ENCODE results near the gene PMM2. TPM values are rescaled to one million over a fixed set of nuclear protein-coding genes. Genes with fewer than 3 reads are reported as not detected.

Gene PMM2
- total and polyA plus RNA-seq, 2 experiments from 2014 or later, result 38.2 to 60.4 TPM

- H3K4me1 ChIP-seq (ENCODE audit: insufficient read depth), result no peaks in the 10 kb centered on the region
- H3K27me3 ChIP-seq (ENCODE audit: insufficient read depth), result no peaks in the 10 kb centered on the region
- no peaks in the 10 kb centered on the region for H3K36me3 ChIP-seq (ENCODE audit: insufficient read depth)
- no peaks in the 10 kb centered on the region for H4K20me1 ChIP-seq (replicated peaks; ENCODE audit: insufficient read depth)
- ATAC-seq, result no peak
- DNase-seq (ENCODE audit: low spot score), result no peak
- no peaks in the 10 kb centered on the region for H3K36me3 Mint-ChIP-seq (ENCODE audit: low read depth)
- H3K9me2 ChIP-seq (ENCODE audit: insufficient read depth), result no peaks in the 10 kb centered on the region
- no peak for TF ChIP-seq ZNF331 (CRISPR knock-in tag; IDR thresholded peaks at IDR 0.05; ENCODE audit: low read depth)
- no peak for TF ChIP-seq ZNF462 (CRISPR knock-in tag; IDR thresholded peaks at IDR 0.05)
- no peak for TF ChIP-seq ETS1 (IDR thresholded peaks at IDR 0.05)
- no peak for TF ChIP-seq STAT1 (IDR thresholded peaks at IDR 0.05; ENCODE audit: unreplicated experiment)
- no peak for TF ChIP-seq NANOG (IDR thresholded peaks at IDR 0.05; ENCODE audit: borderline replicate concordance)
- TF ChIP-seq ZNF114 (CRISPR knock-in tag; IDR thresholded peaks at IDR 0.05), result no peak
- TF ChIP-seq REST (IDR thresholded peaks at IDR 0.05; ENCODE audit: unreplicated experiment), result no peak
- no peak for TF ChIP-seq CREB1 (CRISPR knock-in tag; IDR thresholded peaks at IDR 0.05; ENCODE audit: low read depth)
- TF ChIP-seq JUNB (IDR thresholded peaks at IDR 0.05; ENCODE audit: unreplicated experiment), result no peak
- TF ChIP-seq EZH2phosphoT487 (IDR thresholded peaks at IDR 0.05; ENCODE audit: unreplicated experiment), result no peak
- no peak for TF ChIP-seq POLR2AphosphoS5 (IDR thresholded peaks at IDR 0.05; ENCODE audit: low read depth)
- TF ChIP-seq EZH2 (IDR thresholded peaks at IDR 0.05; ENCODE audit: low read depth, unreplicated experiment), result no peak
- no peak for TF ChIP-seq CTCF (conservative IDR thresholded peaks at IDR 0.05; ENCODE audit: low read depth in 2 of 2)
- no peaks in the 10 kb centered on the region for H3F3A ChIP-seq (replicated peaks; ENCODE audit: low read depth)
- H3K4me3 Mint-ChIP-seq, result no peak overlapping the region
- no peak overlapping the region for H3K27ac Mint-ChIP-seq
- H3K27ac ChIP-seq (ENCODE audit: low read depth), result no peak overlapping the region
- no peaks in the 10 kb centered on the region for H3K79me2 ChIP-seq (replicated peaks; ENCODE audit: insufficient read depth)
- H3K4me1 Mint-ChIP-seq, result no peaks in the 10 kb centered on the region
- no peaks in the 10 kb centered on the region for H3K9me3 Mint-ChIP-seq
- peaks cover 3% of the 10 kb centered on the region for H3K27me3 Mint-ChIP-seq (ENCODE audit: insufficient read depth, low read depth, poor library complexity)
- H2AFZ ChIP-seq, result no peak overlapping the region
- no peak overlapping the region for H3K4me3 ChIP-seq
- H3K4me2 ChIP-seq, result no peak overlapping the region
Measured at GRCh38 chr16:8758022-8758421, 39.6 kb upstream of the PMM2 start.
